Sigmoid colon (tissue), 7 donors: ENCODE data around the gene COL4A2. TPM values are rescaled to one million over a fixed set of nuclear protein-coding genes. Genes with fewer than 3 reads are reported as not detected.
A peak's percentile ranks its signal among the peaks of the same experiment; 100 is the strongest.

Source experiments
- DNase-seq: peaks from one replicate; pipeline ENCODE4 v3.0.0-alpha.2; 2019
- H3K27ac ChIP-seq, 4 donors: fragments of 200-600 bp; sonication (generic); one replicate each; pipeline ENCODE4 v1.5.1; 2016 to 2019; ENCODE audit warnings: mild to moderate bottlenecking in 1 of 4
- H3K27me3 ChIP-seq, 3 donors: fragments of 200-600 bp; sonication (generic); one replicate each; pipeline ENCODE4 v1.5.1; 2019; ENCODE audit warnings: mild to moderate bottlenecking in 1 of 3
- H3K36me3 ChIP-seq, 4 donors: fragments of 200-600 bp; sonication (generic); one replicate each; pipeline ENCODE4 v1.5.1; 2016 to 2019
- H3K4me1 ChIP-seq, 4 donors: fragments of 200-600 bp; sonication (generic); one replicate each; pipeline ENCODE4 v1.5.1; 2017 to 2019
- H3K4me3 ChIP-seq, 4 donors: fragments of 200-600 bp; sonication (generic); one replicate each; pipeline ENCODE4 v1.5.1; 2017 to 2019; ENCODE audit warnings: mild to moderate bottlenecking in 2 of 4, moderate library complexity in 1 of 4
- H3K9me3 ChIP-seq, 4 donors: fragments of 200-600 bp in 3 of 4; sonication (generic) in 3 of 4; one replicate each; pipeline versions ENCODE4 v1.5.1 to v1.6.1; 2013 to 2019
- CTCF ChIP-seq, 4 experiments: fragments of 450-650 bp in 3 of 4; fragments of 200-600 bp in 1 of 4; IDR thresholded peaks; one replicate each; pipeline ENCODE4 v1.5.1; 2016 to 2019; ENCODE audit warnings: antibody characterized with exemption in 4 of 4, mild to moderate bottlenecking in 3 of 4, moderate library complexity in 2 of 4
- EP300 ChIP-seq, 4 donors: sonication (generic); formaldehyde crosslinking; IDR thresholded peaks; one replicate each; pipeline ENCODE4 v1.6.1; 2017; ENCODE audit warnings: antibody characterized with exemption in 4 of 4
- POLR2A ChIP-seq, 2 donors: fragments of 450-650 bp; IDR thresholded peaks; one replicate each; pipeline ENCODE4 v1.6.1; 2016; ENCODE audit warnings: antibody characterized with exemption in 2 of 2, mild to moderate bottlenecking in 2 of 2, moderate library complexity in 2 of 2
- POLR2AphosphoS5 ChIP-seq, 4 donors: sonication (generic); formaldehyde crosslinking; IDR thresholded peaks; one replicate each; pipeline ENCODE4 v1.6.1; 2017; ENCODE audit warnings: antibody characterized with exemption in 4 of 4
- WGBS, 2 donors: extraction: QIAGEN DNeasy Blood & Tissue Kit; methylation state at CpG; one replicate each; pipeline ENCODE4 v1.1.7; 2013; 5-methylcytosine and 5-hydroxymethylcytosine counted together
- intact Hi-C: fragments of 100-400 bp; cut with DNase I; formaldehyde crosslinking; loops from one replicate; pipeline ENCODE4 v1.15.1; 2023
- polyA plus RNA-seq, 3 donors: library from polyadenylated mRNA; stranded (reverse); fragments of 200-250 nt; gene quantifications; one replicate each; pipeline ENCODE4 v1.2.3, GENCODE V29; 2013
- total RNA-seq, 4 donors: library from RNA; depleted of rRNA; stranded (reverse); fragments of >200 nt; gene quantifications; one replicate each; pipeline ENCODE4 v1.1.0, GENCODE V29; 2016
- donor health status: healthy with polysubstance abuse.
- donor health status: Bipolar disorder and iron deficiency.
- donor health status: healthy.

Gene COL4A2
- total and polyA plus RNA-seq, 7 donors = 24.0 to 1,039 (median 306) TPM

GRCh38 chr13:110338441-110339101 is 31.5 kb downstream of the COL4A2 start:
- intact Hi-C loops = loop anchor here (2.0 kb wide), 2 partner anchors 26 to 74 kb away; no protein-coding TSS in a partner anchor
- Histone ChIP-seq H3K27ac (peak overlapping the region; percentile 88 to 100 (median 94)), H3K36me3 (no peaks in the 10 kb centered on the region), H3K9me3 (no peaks in the 10 kb centered on the region), H3K4me3 (peak overlapping the region in 1 of 4 donors; percentile 2), H3K27me3 (no peaks in the 10 kb centered on the region), H3K4me1 (peaks cover 0 to 100% (median 95%) of the 10 kb centered on the region in 4 donors)
- WGBS, 2 donors = 55 to 70% methylated on average over 13 of the region's 13 CpGs
- no peak for TF ChIP-seq CTCF (IDR thresholded peaks at IDR 0.05)
- TF ChIP-seq POLR2A (IDR thresholded peaks at IDR 0.05) = peak in 1 of 2 donors; percentile 27
- TF ChIP-seq EP300 (IDR thresholded peaks at IDR 0.05) = peak in 3 of 4 donors; percentile 58 to 88 (median 63)
- TF ChIP-seq POLR2AphosphoS5 (IDR thresholded peaks at IDR 0.05) = peak; percentile 53 to 75 (median 74)
- DNase-seq = peak; percentile 92

GRCh38 chr13:110339263-110339662 is 32.2 kb downstream of the COL4A2 start:
- no peak for DNase-seq
- peak overlapping the region; percentile 88 to 100 (median 94) for H3K27ac ChIP-seq
- H3K36me3 ChIP-seq = no peaks in the 10 kb centered on the region
- no peaks in the 10 kb centered on the region for H3K9me3 ChIP-seq
- H3K27me3 ChIP-seq = no peaks in the 10 kb centered on the region
- peaks cover 0 to 100% (median 93%) of the 10 kb centered on the region in 4 donors for H3K4me1 ChIP-seq
- WGBS, 2 donors = 75 to 90% methylated on average over 6 of the region's 6 CpGs
- no peak overlapping the region for H3K4me3 ChIP-seq
- intact Hi-C loops = loop anchor here (2.0 kb wide), 2 partner anchors 26 to 74 kb away; no protein-coding TSS in a partner anchor
- no peak for TF ChIP-seq POLR2A (IDR thresholded peaks at IDR 0.05)
- TF ChIP-seq EP300 (IDR thresholded peaks at IDR 0.05) = no peak
- no peak for TF ChIP-seq CTCF (IDR thresholded peaks at IDR 0.05)
- TF ChIP-seq POLR2AphosphoS5 (IDR thresholded peaks at IDR 0.05) = no peak

GRCh38 chr13:110339975-110340550 is 33.0 kb downstream of the COL4A2 start:
- TF ChIP-seq CTCF (IDR thresholded peaks at IDR 0.05) = no peak
- TF ChIP-seq POLR2A (IDR thresholded peaks at IDR 0.05) = no peak
- no peak for TF ChIP-seq EP300 (IDR thresholded peaks at IDR 0.05)
- TF ChIP-seq POLR2AphosphoS5 (IDR thresholded peaks at IDR 0.05) = no peak
- intact Hi-C loops = loop anchor here (2.0 kb wide), 3 partner anchors 27 to 73 kb away; no protein-coding TSS in a partner anchor
- no peak for DNase-seq
- Histone ChIP-seq H3K27ac (peak overlapping the region; percentile 88 to 100 (median 94)), H3K4me1 (peaks cover 0 to 99% (median 90%) of the 10 kb centered on the region in 4 donors), H3K27me3 (no peaks in the 10 kb centered on the region), H3K4me3 (peak overlapping the region in 3 of 4 donors; percentile 18 to 29 (median 26)), H3K9me3 (no peaks in the 10 kb centered on the region), H3K36me3 (no peaks in the 10 kb centered on the region)
- WGBS, 2 donors = 84 to 93% methylated on average over 9 of the region's 9 CpGs

GRCh38 chr13:110340812-110341444 is 33.8 kb downstream of the COL4A2 start:
- H3K36me3 ChIP-seq = no peaks in the 10 kb centered on the region
- H3K4me3 ChIP-seq = peak overlapping the region in 3 of 4 donors; percentile 18 to 29 (median 26)
- intact Hi-C loops = loop anchor here (2.0 kb wide), 1 partner anchor 48 kb away; no protein-coding TSS in a partner anchor
- H3K4me1 ChIP-seq = peaks cover 0 to 91% (median 88%) of the 10 kb centered on the region in 4 donors
- no peaks in the 10 kb centered on the region for H3K9me3 ChIP-seq
- WGBS, 2 donors = 28 to 72% methylated on average over 24 of the region's 24 CpGs
- TF ChIP-seq EP300 (IDR thresholded peaks at IDR 0.05) (peak; percentile 45 to 94 (median 74)), POLR2AphosphoS5 (IDR thresholded peaks at IDR 0.05) (peak; percentile 82 to 90 (median 86)), CTCF (IDR thresholded peaks at IDR 0.05) (no peak), POLR2A (IDR thresholded peaks at IDR 0.05) (peak; percentile 59 to 78)
- H3K27me3 ChIP-seq = no peaks in the 10 kb centered on the region
- DNase-seq = peak; percentile 98
- H3K27ac ChIP-seq = peak overlapping the region; percentile 88 to 100 (median 94)
